ENCODE measurements around the gene CASTOR1.
"Not testable (repeated sequence)": the region's sequence is repeated elsewhere in the genome, so short reads cannot be mapped to it uniquely, and the experiment has no call there.

Gene CASTOR1

GRCh38 chr22:30289141-30289979, at the start of gene CASTOR1:
Gene CASTOR1 (minus strand): TSS chr22:30289505. CDS start chr22:30289497, 8 bp downstream.
- DNase-seq: peak; percentile 99

- no peak for DNase-seq
Measured at GRCh38 chr22:30338802-30339201, 49.5 kb upstream of the CASTOR1 start.

GRCh38 chr22:30338341-30338740, 49.0 kb upstream of the CASTOR1 start:
- not testable (repeated sequence) for DNase-seq

GRCh38 chr22:30337461-30337778, 48.1 kb upstream of the CASTOR1 start:
- no peak for DNase-seq

- DNase-seq: no peak
Measured at GRCh38 chr22:30336752-30337460, 47.6 kb upstream of the CASTOR1 start.

- DNase-seq: no peak
Measured at GRCh38 chr22:30335236-30335635, 45.9 kb upstream of the CASTOR1 start.

- no peak for DNase-seq
Measured at GRCh38 chr22:30334646-30335045, 45.3 kb upstream of the CASTOR1 start.

GRCh38 chr22:30333707-30334087, 44.4 kb upstream of the CASTOR1 start:
- DNase-seq: no peak

- DNase-seq: no peak
Measured at GRCh38 chr22:30332994-30333706, 43.8 kb upstream of the CASTOR1 start.

- DNase-seq: no peak
Measured at GRCh38 chr22:30332551-30332950, 43.2 kb upstream of the CASTOR1 start.

- DNase-seq: no peak
Measured at GRCh38 chr22:30328466-30329049, 39.3 kb upstream of the CASTOR1 start.

- no peak for DNase-seq
Measured at GRCh38 chr22:30327864-30328345, 38.6 kb upstream of the CASTOR1 start.

- peak; percentile 93 for DNase-seq
Measured at GRCh38 chr22:30326706-30327362, 37.5 kb upstream of the CASTOR1 start, which contains the start of gene TBC1D10A. Gene TBC1D10A (minus strand): TSS chr22:30326941. CDS start chr22:30326881, 60 bp downstream.

- DNase-seq: peak; percentile 51
Measured at GRCh38 chr22:30326255-30326705, 37.0 kb upstream of the CASTOR1 start.

GRCh38 chr22:30325724-30326254, 36.5 kb upstream of the CASTOR1 start:
- DNase-seq: no peak

GRCh38 chr22:30325065-30325720, 35.9 kb upstream of the CASTOR1 start:
- DNase-seq: no peak

- DNase-seq: no peak
Measured at GRCh38 chr22:30324014-30324730, 34.9 kb upstream of the CASTOR1 start.

- DNase-seq: no peak
Measured at GRCh38 chr22:30323246-30323645, 33.9 kb upstream of the CASTOR1 start.

GRCh38 chr22:30321461-30321860, 32.2 kb upstream of the CASTOR1 start:
- DNase-seq: no peak

GRCh38 chr22:30320021-30320556, 30.8 kb upstream of the CASTOR1 start:
- DNase-seq: no peak
